Panc1 (cell line): ENCODE results near the gene CYSLTR1. TPM values are rescaled to one million over a fixed set of nuclear protein-coding genes. Genes with fewer than 3 reads are reported as not detected.

Experiments used
- ATAC-seq: fragments of 200-7000 bp; cut with Tn5 transposase; 2 replicates; pipeline ENCODE4 v1.9.1; 2020; ENCODE audit warnings: mild to moderate bottlenecking, moderate library complexity
- BruUV-seq: library from RNA; stranded (reverse); fragments of 400-500 nt; replicated peaks from 2 replicates; lab custom pipeline; 2021; lab: Mats Ljungman, UMichigan
- CTCF ChIA-PET: fragments of 300-600 bp; sonication (Branson Sonifier 250); formaldehyde crosslinking; loops from one replicate; lab custom pipeline; 2022; ENCODE audit warnings: antibody characterized with exemption; lab: Charles Lee
- POLR2A ChIA-PET: fragments of 300-600 bp; sonication (Branson Sonifier 250); formaldehyde crosslinking; loops from one replicate; lab custom pipeline; 2022; ENCODE audit warnings: antibody characterized with exemption; lab: Charles Lee
- DNase-seq: peaks from one replicate; pipeline ENCODE4 v3.0.0-alpha.2; 2010; ENCODE audit warnings: low read depth, low spot score
- H3K27ac ChIP-seq: 2 replicates; pipeline ENCODE4 v1.5.1; 2011; ENCODE audit warnings: mild to moderate bottlenecking, low read length, inconsistent platforms
- H3K27me3 ChIP-seq: fragments of 200-500 bp; sonication (Bioruptor generic); 2 replicates; pipeline ENCODE4 v1.6.0; 2014; ENCODE audit warnings: low read length, inconsistent platforms; ENCODE audit not compliant: control insufficient read depth, insufficient read depth
- H3K36me3 ChIP-seq: fragments of 200-500 bp; sonication (Bioruptor generic); 2 replicates; pipeline ENCODE4 v1.5.1; 2014; ENCODE audit warnings: inconsistent platforms, mild to moderate bottlenecking, low read length, moderate library complexity; ENCODE audit not compliant: control insufficient read depth, insufficient read depth
- H3K4me1 ChIP-seq: 2 replicates; pipeline ENCODE4 v1.5.1; 2011; ENCODE audit warnings: inconsistent platforms, mild to moderate bottlenecking, low read length, moderate library complexity; ENCODE audit not compliant: control insufficient read depth, insufficient read depth
- H3K4me3 ChIP-seq, 2 experiments: 2 replicates each; pipeline ENCODE4 v1.5.1; 2011 to 2012; ENCODE audit warnings: low read depth in 2 of 2, low read length in 2 of 2, mild to moderate bottlenecking in 2 of 2, inconsistent platforms in 1 of 2, moderate library complexity in 1 of 2
- H3K9me3 ChIP-seq: fragments of 200-500 bp; sonication (Bioruptor generic); 2 replicates; pipeline ENCODE4 v1.5.1; 2014; ENCODE audit warnings: low read depth, mild to moderate bottlenecking, inconsistent platforms, low read length, moderate library complexity; ENCODE audit not compliant: control insufficient read depth, insufficient read depth
- CTCF ChIP-seq: fragments of 450-650 bp; IDR thresholded peaks from 2 replicates; pipeline ENCODE4 v1.5.1; 2017; ENCODE audit warnings: mild to moderate bottlenecking
- POLR2AphosphoS5 ChIP-seq: IDR thresholded peaks from 2 replicates; pipeline ENCODE4 v1.6.1; 2012; ENCODE audit warnings: mild to moderate bottlenecking, low read depth, low read length, moderate library complexity
- REST ChIP-seq, 2 experiments: IDR thresholded peaks; 2 replicates each; pipeline ENCODE4 v1.6.1; 2011 to 2012; ENCODE audit warnings: low read depth in 2 of 2, control low read depth in 1 of 2, low read length in 1 of 2, mild to moderate bottlenecking in 1 of 2, moderate library complexity in 1 of 2; ENCODE audit not compliant: insufficient read depth in 1 of 2
- SIN3A ChIP-seq: IDR thresholded peaks from 2 replicates; pipeline ENCODE4 v1.6.1; 2012; ENCODE audit warnings: low read depth, mild to moderate bottlenecking, low read length, moderate library complexity, borderline replicate concordance; ENCODE audit not compliant: insufficient read depth
- TCF7L2 ChIP-seq: IDR thresholded peaks from 2 replicates; pipeline ENCODE4 v1.6.1; 2011; ENCODE audit warnings: mild to moderate bottlenecking, low read depth, low read length, inconsistent platforms
- in situ Hi-C: cut with HindIII; loops from 2 replicates; pipeline ENCODE4 v1.10.0; 2016; ENCODE audit warnings: low sequenced_read_pairs, low pct_unique_long_range_greater_than_20kb
- intact Hi-C: fragments of 100-400 bp; cut with micrococcal nuclease; formaldehyde crosslinking; loops from one replicate; pipeline ENCODE4 v1.10.0; 2022; ENCODE audit not compliant: unreplicated experiment
- total RNA-seq: library from RNA; stranded (reverse); gene quantifications from one replicate; pipeline ENCODE4 v1.2.1, GENCODE V29; 2021; ENCODE audit not compliant: unreplicated experiment

CYSLTR1 gene
- total RNA-seq, 1 experiment from 2014 or later, result not detected

- Histone ChIP-seq H3K27me3 (no peaks in the 10 kb centered on the region), H3K36me3 (no peaks in the 10 kb centered on the region), H3K4me1 (no peaks in the 10 kb centered on the region), H3K27ac (no peak overlapping the region), H3K4me3 (no peak overlapping the region), H3K9me3 (no peaks in the 10 kb centered on the region)
- DNase-seq (no peak), ATAC-seq (no peak)
- intact Hi-C loops, result no loop called here
- ChIA-PET POLR2A (no interaction called here), CTCF (no interaction called here)
- no TSS peak for BruUV-seq
- in situ Hi-C loops, result no loop called here
- TF ChIP-seq CTCF, result no peak
Measured at GRCh38 chrX:78326401-78326800, 1.0 kb downstream of the CYSLTR1 start.

DNA sequence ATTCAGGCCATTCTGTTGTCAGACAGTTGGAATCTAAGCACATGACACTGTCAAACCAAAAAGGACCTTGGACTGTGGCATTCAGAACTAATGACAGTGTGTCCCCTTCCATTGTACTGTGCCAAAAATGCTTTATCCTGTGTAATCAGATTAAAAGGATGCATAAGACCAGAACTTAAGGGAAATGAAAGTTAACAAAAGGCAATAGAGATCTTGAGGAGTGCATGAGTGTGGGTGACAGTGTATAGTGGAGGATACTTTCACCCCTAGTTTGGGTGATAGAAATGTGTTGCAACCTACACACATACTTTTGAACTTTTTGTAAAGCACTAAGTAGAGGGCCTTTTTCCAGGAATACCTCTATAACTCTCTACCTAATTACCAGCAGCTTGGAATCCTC lies 4.5 kb downstream of the CYSLTR1 start:
- DNase-seq (no peak), ATAC-seq (no peak)
- TF ChIP-seq CTCF (no peak), SIN3A (no peak), TCF7L2 (no peak), REST (IDR thresholded peaks at IDR 0.05; ENCODE audit: insufficient read depth in 1 of 2, low read depth in 2 of 2, low read length in 1 of 2) (no peak), POLR2AphosphoS5 (no peak)
- Histone ChIP-seq H3K9me3 (no peaks in the 10 kb centered on the region), H3K27me3 (no peaks in the 10 kb centered on the region), H3K4me3 (no peak overlapping the region), H3K4me1 (no peaks in the 10 kb centered on the region), H3K27ac (no peak overlapping the region), H3K36me3 (no peaks in the 10 kb centered on the region)
- in situ Hi-C loops, result no loop called here
- intact Hi-C loops, result no loop called here
- ChIA-PET CTCF (no interaction called here), POLR2A (no interaction called here)
- no TSS peak for BruUV-seq

DNA sequence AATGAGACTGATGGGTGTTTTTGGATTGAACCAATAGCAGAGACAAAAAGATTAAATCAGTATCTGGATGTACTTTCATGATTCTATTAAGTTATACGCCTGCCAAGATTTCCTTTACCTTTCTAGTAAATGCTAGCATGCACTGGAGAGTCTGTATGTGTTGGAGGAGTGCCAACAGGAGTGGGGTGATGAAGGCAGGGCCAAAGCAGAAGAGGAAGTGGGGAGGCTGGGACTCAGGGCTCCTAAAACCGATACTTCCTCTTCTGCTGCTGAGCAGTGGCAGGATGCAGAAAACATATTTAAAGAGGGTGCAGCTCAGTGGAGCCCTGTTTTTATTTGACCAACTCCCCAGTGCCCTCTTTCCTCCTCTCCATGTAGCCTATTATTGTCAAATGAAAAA lies 5.6 kb downstream of the CYSLTR1 start:
- Histone ChIP-seq H3K36me3 (no peaks in the 10 kb centered on the region), H3K27me3 (no peaks in the 10 kb centered on the region), H3K27ac (no peak overlapping the region), H3K4me3 (no peak overlapping the region), H3K4me1 (no peaks in the 10 kb centered on the region), H3K9me3 (no peaks in the 10 kb centered on the region)
- BruUV-seq, result no TSS peak
- ATAC-seq (no peak), DNase-seq (no peak)
- POLR2A ChIA-PET, result no interaction called here
- in situ Hi-C loops, result no loop called here
- intact Hi-C loops, result no loop called here
- TF ChIP-seq POLR2AphosphoS5, result no peak
- CTCF ChIA-PET, result no interaction called here
